ENCODE measurements around the gene EP300.
"Not testable (repeated sequence)": the region's sequence is repeated elsewhere in the genome, so short reads cannot be mapped to it uniquely, and the experiment has no call there.

The EP300 gene

DNA sequence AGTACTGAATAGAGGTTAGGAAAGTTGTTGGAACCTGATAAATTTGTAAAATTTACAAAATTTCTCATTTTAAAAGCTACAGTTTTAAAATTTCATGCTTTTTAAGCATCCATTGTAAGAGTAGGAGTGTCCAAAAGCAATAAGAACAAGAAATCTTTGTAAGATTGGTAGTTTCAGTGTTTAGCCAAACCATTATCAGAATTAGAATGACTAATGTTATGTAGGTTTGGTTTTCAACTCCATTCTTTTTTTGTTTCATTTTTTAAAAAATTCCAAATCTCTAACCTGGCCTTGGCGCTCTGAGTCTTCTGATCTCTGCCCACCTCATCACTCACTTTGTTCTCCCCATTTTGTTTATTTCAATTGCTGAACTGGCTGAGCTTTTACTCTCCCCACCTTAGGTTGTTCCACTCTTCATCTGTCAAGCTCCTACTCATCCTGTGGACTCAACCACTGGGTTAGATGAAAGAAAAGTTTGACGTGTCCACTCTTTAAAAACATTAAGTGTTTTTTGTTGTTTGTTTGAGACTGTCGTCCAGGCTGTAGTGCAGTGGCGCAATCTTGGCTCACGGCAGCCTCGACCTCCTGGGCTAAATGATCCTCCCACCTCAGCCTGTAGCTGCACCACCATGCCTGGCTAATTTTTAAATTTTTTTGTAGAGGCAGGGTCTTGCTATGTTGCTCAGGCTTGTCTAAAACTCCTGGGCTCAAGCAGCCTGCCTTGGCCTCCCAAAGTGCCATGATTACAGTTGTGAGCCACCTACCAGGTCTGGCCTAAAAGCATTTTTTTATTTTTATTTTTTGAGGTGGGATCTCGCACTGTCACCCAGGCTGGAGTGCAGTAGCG lies 14.0 kb downstream of the EP300 start:
- DNase-seq (ENCODE audit: low read depth, low spot score), result peak; percentile 16
- H3K4me3 ChIP-seq (ENCODE audit: low read depth, low read length), result no peak overlapping the region
- TF ChIP-seq CTCF (IDR thresholded peaks at IDR 0.05; ENCODE audit: low read depth, low read length), result no peak
- in situ Hi-C loops (cut with HindIII; ENCODE audit: low sequenced_read_pairs), result no loop called here

DNA sequence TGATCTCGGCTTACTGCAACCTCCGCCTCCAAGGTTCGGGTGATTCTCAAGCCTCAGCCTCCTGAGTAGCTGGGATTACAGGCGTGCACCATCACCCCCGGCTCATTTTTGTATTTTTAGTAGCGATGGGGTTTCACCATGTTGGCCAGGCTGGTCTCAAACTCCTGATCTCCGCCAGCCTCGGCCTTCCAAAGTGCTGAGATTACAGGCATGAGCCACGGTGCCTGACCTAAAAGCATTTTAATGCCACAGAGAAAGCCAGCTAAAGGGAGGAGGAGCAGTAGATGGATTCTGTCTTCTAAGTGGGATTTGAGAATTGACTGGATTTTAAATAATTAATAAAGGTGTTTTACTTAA lies 14.6 kb downstream of the EP300 start:
- H3K4me3 ChIP-seq (ENCODE audit: low read depth, low read length); DNase-seq (ENCODE audit: low read depth, low spot score); in situ Hi-C loops (cut with HindIII; ENCODE audit: low sequenced_read_pairs): not testable (repeated sequence)

- in situ Hi-C loops (cut with HindIII; ENCODE audit: low sequenced_read_pairs), result no loop called here
- no peak overlapping the region for H3K4me3 ChIP-seq (ENCODE audit: low read depth, low read length)
- no peak for DNase-seq (ENCODE audit: low read depth, low spot score)
- TF ChIP-seq CTCF (IDR thresholded peaks at IDR 0.05; ENCODE audit: low read depth, low read length), result no peak
These were observed 18.6 kb downstream of the EP300 start for GRCh38 chr22:41110968-41111367.

- in situ Hi-C loops (cut with HindIII; ENCODE audit: low sequenced_read_pairs), result no loop called here
- TF ChIP-seq CTCF (IDR thresholded peaks at IDR 0.05; ENCODE audit: low read depth, low read length), result no peak
- no peak for DNase-seq (ENCODE audit: low read depth, low spot score)
- H3K4me3 ChIP-seq (ENCODE audit: low read depth, low read length), result no peak overlapping the region
These were observed 23.9 kb downstream of the EP300 start for GRCh38 chr22:41116342-41116741.

DNA sequence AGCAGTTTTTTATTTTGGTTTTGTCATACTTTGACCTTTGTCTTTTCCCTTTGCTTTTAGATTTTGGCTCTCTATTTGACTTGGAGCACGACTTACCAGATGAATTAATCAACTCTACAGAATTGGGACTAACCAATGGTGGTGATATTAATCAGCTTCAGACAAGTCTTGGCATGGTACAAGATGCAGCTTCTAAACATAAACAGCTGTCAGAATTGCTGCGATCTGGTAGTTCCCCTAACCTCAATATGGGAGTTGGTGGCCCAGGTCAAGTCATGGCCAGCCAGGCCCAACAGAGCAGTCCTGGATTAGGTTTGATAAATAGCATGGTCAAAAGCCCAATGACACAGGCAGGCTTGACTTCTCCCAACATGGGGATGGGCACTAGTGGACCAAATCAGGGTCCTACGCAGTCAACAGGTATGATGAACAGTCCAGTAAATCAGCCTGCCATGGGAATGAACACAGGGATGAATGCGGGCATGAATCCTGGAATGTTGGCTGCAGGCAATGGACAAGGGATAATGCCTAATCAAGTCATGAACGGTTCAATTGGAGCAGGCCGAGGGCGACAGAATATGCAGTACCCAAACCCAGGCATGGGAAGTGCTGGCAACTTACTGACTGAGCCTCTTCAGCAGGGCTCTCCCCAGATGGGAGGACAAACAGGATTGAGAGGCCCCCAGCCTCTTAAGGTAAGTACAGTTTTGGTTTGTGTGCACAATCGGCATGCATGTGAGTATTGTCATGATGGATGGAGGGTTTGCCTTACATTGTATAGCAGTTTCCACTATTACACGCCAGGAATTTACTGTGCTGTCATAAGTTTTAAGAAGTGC lies 25.0 kb downstream of the EP300 start:
- DNase-seq (ENCODE audit: low read depth, low spot score), result no peak
- in situ Hi-C loops (cut with HindIII; ENCODE audit: low sequenced_read_pairs), result no loop called here
- TF ChIP-seq CTCF (IDR thresholded peaks at IDR 0.05; ENCODE audit: low read depth, low read length), result no peak
- H3K4me3 ChIP-seq (ENCODE audit: low read depth, low read length), result no peak overlapping the region

- H3K4me3 ChIP-seq (ENCODE audit: low read depth, low read length), result no peak overlapping the region
- no peak for TF ChIP-seq CTCF (IDR thresholded peaks at IDR 0.05; ENCODE audit: low read depth, low read length)
- DNase-seq (ENCODE audit: low read depth, low spot score), result no peak
- in situ Hi-C loops (cut with HindIII; ENCODE audit: low sequenced_read_pairs), result no loop called here
These were observed 30.8 kb downstream of the EP300 start for GRCh38 chr22:41123151-41123550.

DNA sequence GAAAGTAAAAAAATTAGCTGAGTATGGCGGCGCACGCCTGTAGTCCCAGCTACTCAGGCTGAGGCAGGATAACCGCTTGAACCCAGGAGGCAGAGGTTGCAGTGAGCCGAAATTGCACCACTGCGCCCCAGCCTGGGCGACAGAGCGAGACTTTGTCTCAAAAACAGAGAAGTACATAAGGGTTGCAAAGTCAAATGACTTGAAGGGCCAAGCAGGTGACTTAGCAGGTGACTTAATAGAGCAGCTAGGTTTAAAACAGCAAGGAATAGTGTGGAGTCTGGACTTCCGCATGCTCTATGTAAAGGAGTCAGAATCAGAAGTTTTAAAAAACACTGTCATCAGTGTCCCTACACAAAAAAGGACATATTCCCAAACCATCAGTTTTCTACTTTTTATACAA lies 31.7 kb downstream of the EP300 start:
- no peak for TF ChIP-seq CTCF (IDR thresholded peaks at IDR 0.05; ENCODE audit: low read depth, low read length)
- DNase-seq (ENCODE audit: low read depth, low spot score), result no peak
- in situ Hi-C loops (cut with HindIII; ENCODE audit: low sequenced_read_pairs), result no loop called here
- H3K4me3 ChIP-seq (ENCODE audit: low read depth, low read length), result no peak overlapping the region

Data from astrocyte of the spinal cord (primary cell).